ENCODE data around the gene TMEM200C.

DNA sequence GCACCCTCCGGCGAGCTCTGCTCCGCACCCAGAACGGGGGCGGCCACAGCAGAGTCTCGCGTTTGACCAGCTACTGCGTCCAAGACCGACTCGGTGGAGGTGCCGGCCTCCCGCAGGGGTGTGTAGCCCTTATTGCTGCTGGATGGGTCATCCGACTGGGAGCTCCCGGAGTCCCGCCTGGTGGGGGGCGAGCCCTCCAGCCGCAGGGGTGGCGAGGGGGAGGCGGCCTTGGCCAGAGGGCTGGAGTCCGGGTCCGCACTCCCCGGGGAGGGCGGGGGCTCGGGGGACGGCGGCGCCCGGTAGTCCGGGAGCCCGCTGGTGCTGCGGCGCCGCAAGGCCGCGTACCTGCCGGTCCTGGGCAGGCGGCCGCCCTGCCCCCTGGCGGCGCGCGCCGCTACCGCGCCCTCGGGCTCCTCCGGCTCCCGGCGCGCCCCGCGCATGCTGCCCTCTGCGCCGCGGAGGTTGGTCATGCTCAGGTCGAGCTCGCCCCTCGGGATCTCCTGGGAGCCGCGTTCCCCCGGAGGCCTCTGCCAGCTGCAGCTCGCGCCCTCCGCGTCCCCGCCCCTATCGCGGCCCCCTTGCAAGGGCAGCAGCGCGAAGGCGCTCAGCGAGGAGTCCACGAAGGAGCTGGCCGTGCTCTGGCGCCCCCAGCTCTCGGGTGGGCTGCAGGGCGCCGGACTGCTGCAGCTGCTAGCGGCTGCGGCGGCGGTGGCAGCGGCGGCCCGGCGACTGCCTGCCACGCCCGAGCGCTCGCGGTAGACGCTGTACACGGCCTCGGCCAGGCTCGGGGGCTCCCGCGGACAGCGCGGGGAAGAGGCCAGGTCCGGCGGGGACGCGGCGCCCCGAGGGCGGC is 4.8 kb downstream of the TMEM200C start:
- TF ChIP-seq, protein P1, sequence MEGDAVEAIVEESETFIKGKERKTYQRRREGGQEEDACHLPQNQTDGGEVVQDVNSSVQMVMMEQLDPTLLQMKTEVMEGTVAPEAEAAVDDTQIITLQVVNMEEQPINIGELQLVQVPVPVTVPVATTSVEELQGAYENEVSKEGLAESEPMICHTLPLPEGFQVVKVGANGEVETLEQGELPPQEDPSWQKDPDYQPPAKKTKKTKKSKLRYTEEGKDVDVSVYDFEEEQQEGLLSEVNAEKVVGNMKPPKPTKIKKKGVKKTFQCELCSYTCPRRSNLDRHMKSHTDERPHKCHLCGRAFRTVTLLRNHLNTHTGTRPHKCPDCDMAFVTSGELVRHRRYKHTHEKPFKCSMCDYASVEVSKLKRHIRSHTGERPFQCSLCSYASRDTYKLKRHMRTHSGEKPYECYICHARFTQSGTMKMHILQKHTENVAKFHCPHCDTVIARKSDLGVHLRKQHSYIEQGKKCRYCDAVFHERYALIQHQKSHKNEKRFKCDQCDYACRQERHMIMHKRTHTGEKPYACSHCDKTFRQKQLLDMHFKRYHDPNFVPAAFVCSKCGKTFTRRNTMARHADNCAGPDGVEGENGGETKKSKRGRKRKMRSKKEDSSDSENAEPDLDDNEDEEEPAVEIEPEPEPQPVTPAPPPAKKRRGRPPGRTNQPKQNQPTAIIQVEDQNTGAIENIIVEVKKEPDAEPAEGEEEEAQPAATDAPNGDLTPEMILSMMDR (conservative IDR thresholded peaks at IDR 0.05 in 1 of 2, IDR thresholded peaks at IDR 0.05 in 1 of 2; ENCODE audit: low read depth in 1 of 2, low read length in 2 of 2): no peak
- no peak for TF ChIP-seq EZH2 (IDR thresholded peaks at IDR 0.05; ENCODE audit: low read length, missing control alignments)
